Measurements from ENCODE around the gene AMT.
"Not testable (repeated sequence)": the region's sequence is repeated elsewhere in the genome, so short reads cannot be mapped to it uniquely, and the experiment has no call there.

Gene AMT

GRCh38 chr3:49405570-49405969 lies 16.7 kb downstream of the AMT start:
- H3K4me3 ChIP-seq (ENCODE audit: low read depth, low read length); H3K9me3 ChIP-seq (ENCODE audit: control insufficient read depth, insufficient read depth, low read length); H3K36me3 ChIP-seq (ENCODE audit: control insufficient read depth, insufficient read depth, low read length); H3K27me3 ChIP-seq (ENCODE audit: control insufficient read depth, insufficient read depth, low read length); H3K9ac ChIP-seq (ENCODE audit: low read depth, low read length): not testable (repeated sequence)
- peaks cover 15% of the 10 kb centered on the region for H3K4me1 ChIP-seq (ENCODE audit: control insufficient read depth, insufficient read depth, low read length)

GRCh38 chr3:49403891-49404290 lies 18.4 kb downstream of the AMT start:
- no peak overlapping the region for H3K9ac ChIP-seq (ENCODE audit: low read depth, low read length)
- H3K27me3 ChIP-seq (ENCODE audit: control insufficient read depth, insufficient read depth, low read length) = no peaks in the 10 kb centered on the region
- no peak overlapping the region for H3K4me3 ChIP-seq (ENCODE audit: low read depth, low read length)
- H3K36me3 ChIP-seq (ENCODE audit: control insufficient read depth, insufficient read depth, low read length) = peaks cover 5% of the 10 kb centered on the region
- no peaks in the 10 kb centered on the region for H3K9me3 ChIP-seq (ENCODE audit: control insufficient read depth, insufficient read depth, low read length)
- peaks cover 7% of the 10 kb centered on the region for H3K4me1 ChIP-seq (ENCODE audit: control insufficient read depth, insufficient read depth, low read length)

- H3K4me1 ChIP-seq (ENCODE audit: control insufficient read depth, insufficient read depth, low read length) = peaks cover 7% of the 10 kb centered on the region
- H3K9ac ChIP-seq (ENCODE audit: low read depth, low read length) = peak overlapping the region; percentile 37
- H3K36me3 ChIP-seq (ENCODE audit: control insufficient read depth, insufficient read depth, low read length) = peaks cover 5% of the 10 kb centered on the region
- no peak overlapping the region for H3K4me3 ChIP-seq (ENCODE audit: low read depth, low read length)
- H3K27me3 ChIP-seq (ENCODE audit: control insufficient read depth, insufficient read depth, low read length) = no peaks in the 10 kb centered on the region
- no peaks in the 10 kb centered on the region for H3K9me3 ChIP-seq (ENCODE audit: control insufficient read depth, insufficient read depth, low read length)
Observed at GRCh38 chr3:49401766-49402165, 20.5 kb downstream of the AMT start.

GRCh38 chr3:49399461-49399860 lies 22.8 kb downstream of the AMT start:
- Histone ChIP-seq H3K9ac (ENCODE audit: low read depth, low read length) (no peak overlapping the region), H3K4me3 (ENCODE audit: low read depth, low read length) (no peak overlapping the region), H3K36me3 (ENCODE audit: control insufficient read depth, insufficient read depth, low read length) (peaks cover 9% of the 10 kb centered on the region), H3K27me3 (ENCODE audit: control insufficient read depth, insufficient read depth, low read length) (no peaks in the 10 kb centered on the region), H3K4me1 (ENCODE audit: control insufficient read depth, insufficient read depth, low read length) (no peaks in the 10 kb centered on the region), H3K9me3 (ENCODE audit: control insufficient read depth, insufficient read depth, low read length) (no peaks in the 10 kb centered on the region)

- peaks cover 7% of the 10 kb centered on the region for H3K36me3 ChIP-seq (ENCODE audit: control insufficient read depth, insufficient read depth, low read length)
- no peak overlapping the region for H3K4me3 ChIP-seq (ENCODE audit: low read depth, low read length)
- no peaks in the 10 kb centered on the region for H3K4me1 ChIP-seq (ENCODE audit: control insufficient read depth, insufficient read depth, low read length)
- H3K9me3 ChIP-seq (ENCODE audit: control insufficient read depth, insufficient read depth, low read length) = no peaks in the 10 kb centered on the region
- no peaks in the 10 kb centered on the region for H3K27me3 ChIP-seq (ENCODE audit: control insufficient read depth, insufficient read depth, low read length)
- H3K9ac ChIP-seq (ENCODE audit: low read depth, low read length) = no peak overlapping the region
Observed at GRCh38 chr3:49397470-49397869, 24.8 kb downstream of the AMT start.

GRCh38 chr3:49391310-49391709 lies 31.0 kb downstream of the AMT start:
- not testable (repeated sequence) for H3K36me3 ChIP-seq (ENCODE audit: control insufficient read depth, insufficient read depth, low read length); H3K9me3 ChIP-seq (ENCODE audit: control insufficient read depth, insufficient read depth, low read length); H3K27me3 ChIP-seq (ENCODE audit: control insufficient read depth, insufficient read depth, low read length); H3K4me3 ChIP-seq (ENCODE audit: low read depth, low read length); H3K4me1 ChIP-seq (ENCODE audit: control insufficient read depth, insufficient read depth, low read length); H3K9ac ChIP-seq (ENCODE audit: low read depth, low read length)

- H3K4me3 ChIP-seq (ENCODE audit: low read depth, low read length) = no peak overlapping the region
- no peak overlapping the region for H3K9ac ChIP-seq (ENCODE audit: low read depth, low read length)
- peaks cover 3% of the 10 kb centered on the region for H3K36me3 ChIP-seq (ENCODE audit: control insufficient read depth, insufficient read depth, low read length)
- no peaks in the 10 kb centered on the region for H3K4me1 ChIP-seq (ENCODE audit: control insufficient read depth, insufficient read depth, low read length)
- no peaks in the 10 kb centered on the region for H3K27me3 ChIP-seq (ENCODE audit: control insufficient read depth, insufficient read depth, low read length)
- H3K9me3 ChIP-seq (ENCODE audit: control insufficient read depth, insufficient read depth, low read length) = no peaks in the 10 kb centered on the region
Observed at GRCh38 chr3:49389297-49389696, 33.0 kb downstream of the AMT start.

GRCh38 chr3:49388289-49388820 lies 33.9 kb downstream of the AMT start:
- Histone ChIP-seq H3K4me3 (ENCODE audit: low read depth, low read length) (no peak overlapping the region), H3K4me1 (ENCODE audit: control insufficient read depth, insufficient read depth, low read length) (no peaks in the 10 kb centered on the region), H3K9ac (ENCODE audit: low read depth, low read length) (no peak overlapping the region), H3K36me3 (ENCODE audit: control insufficient read depth, insufficient read depth, low read length) (peaks cover 3% of the 10 kb centered on the region), H3K27me3 (ENCODE audit: control insufficient read depth, insufficient read depth, low read length) (no peaks in the 10 kb centered on the region), H3K9me3 (ENCODE audit: control insufficient read depth, insufficient read depth, low read length) (no peaks in the 10 kb centered on the region)

- Histone ChIP-seq H3K36me3 (ENCODE audit: control insufficient read depth, insufficient read depth, low read length) (no peaks in the 10 kb centered on the region), H3K9me3 (ENCODE audit: control insufficient read depth, insufficient read depth, low read length) (no peaks in the 10 kb centered on the region), H3K9ac (ENCODE audit: low read depth, low read length) (no peak overlapping the region), H3K4me1 (ENCODE audit: control insufficient read depth, insufficient read depth, low read length) (no peaks in the 10 kb centered on the region), H3K4me3 (ENCODE audit: low read depth, low read length) (no peak overlapping the region), H3K27me3 (ENCODE audit: control insufficient read depth, insufficient read depth, low read length) (no peaks in the 10 kb centered on the region)
Observed at GRCh38 chr3:49387721-49388120, 34.6 kb downstream of the AMT start.

GRCh38 chr3:49386056-49386756 lies 36.1 kb downstream of the AMT start:
- H3K4me1 ChIP-seq (ENCODE audit: control insufficient read depth, insufficient read depth, low read length) = no peaks in the 10 kb centered on the region
- no peak overlapping the region for H3K9ac ChIP-seq (ENCODE audit: low read depth, low read length)
- no peaks in the 10 kb centered on the region for H3K27me3 ChIP-seq (ENCODE audit: control insufficient read depth, insufficient read depth, low read length)
- no peak overlapping the region for H3K4me3 ChIP-seq (ENCODE audit: low read depth, low read length)
- H3K36me3 ChIP-seq (ENCODE audit: control insufficient read depth, insufficient read depth, low read length) = no peaks in the 10 kb centered on the region
- H3K9me3 ChIP-seq (ENCODE audit: control insufficient read depth, insufficient read depth, low read length) = no peaks in the 10 kb centered on the region

- Histone ChIP-seq H3K9ac (ENCODE audit: low read depth, low read length) (no peak overlapping the region), H3K36me3 (ENCODE audit: control insufficient read depth, insufficient read depth, low read length) (no peaks in the 10 kb centered on the region), H3K27me3 (ENCODE audit: control insufficient read depth, insufficient read depth, low read length) (no peaks in the 10 kb centered on the region), H3K4me3 (ENCODE audit: low read depth, low read length) (no peak overlapping the region), H3K4me1 (ENCODE audit: control insufficient read depth, insufficient read depth, low read length) (no peaks in the 10 kb centered on the region), H3K9me3 (ENCODE audit: control insufficient read depth, insufficient read depth, low read length) (no peaks in the 10 kb centered on the region)
Observed at GRCh38 chr3:49385617-49386016, 36.7 kb downstream of the AMT start.

GRCh38 chr3:49383387-49383786 lies 38.9 kb downstream of the AMT start:
- Histone ChIP-seq H3K36me3 (ENCODE audit: control insufficient read depth, insufficient read depth, low read length) (no peaks in the 10 kb centered on the region), H3K27me3 (ENCODE audit: control insufficient read depth, insufficient read depth, low read length) (no peaks in the 10 kb centered on the region), H3K9ac (ENCODE audit: low read depth, low read length) (no peak overlapping the region), H3K4me1 (ENCODE audit: control insufficient read depth, insufficient read depth, low read length) (no peaks in the 10 kb centered on the region), H3K4me3 (ENCODE audit: low read depth, low read length) (no peak overlapping the region), H3K9me3 (ENCODE audit: control insufficient read depth, insufficient read depth, low read length) (no peaks in the 10 kb centered on the region)
